T1000 (cell line): ENCODE data around the gene F7.

ENCODE experiments used
- DNase-seq: peaks from one replicate; lab custom pipeline; 2025; ENCODE audit warnings: mixed read lengths; lab: John Stamatoyannopoulos, UW

The F7 gene

DNA sequence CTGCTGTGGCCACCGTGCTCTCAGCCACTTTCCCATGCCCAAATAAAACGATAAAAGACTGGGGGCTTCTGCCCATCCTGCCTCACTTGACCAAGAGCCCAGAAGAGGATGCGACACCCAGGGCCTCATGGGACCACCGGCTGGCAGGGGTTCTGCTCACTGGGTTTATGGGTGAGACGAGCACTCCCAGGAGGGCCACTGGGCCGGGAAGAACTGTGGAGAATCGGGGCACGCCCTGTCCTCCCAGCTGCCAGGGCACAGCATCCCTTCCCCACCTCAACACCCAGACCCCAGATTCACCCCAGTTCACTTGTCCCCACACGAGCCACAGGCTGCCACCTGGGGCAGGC, 12.3 kb downstream of the F7 start:
- no peak for DNase-seq

DNA sequence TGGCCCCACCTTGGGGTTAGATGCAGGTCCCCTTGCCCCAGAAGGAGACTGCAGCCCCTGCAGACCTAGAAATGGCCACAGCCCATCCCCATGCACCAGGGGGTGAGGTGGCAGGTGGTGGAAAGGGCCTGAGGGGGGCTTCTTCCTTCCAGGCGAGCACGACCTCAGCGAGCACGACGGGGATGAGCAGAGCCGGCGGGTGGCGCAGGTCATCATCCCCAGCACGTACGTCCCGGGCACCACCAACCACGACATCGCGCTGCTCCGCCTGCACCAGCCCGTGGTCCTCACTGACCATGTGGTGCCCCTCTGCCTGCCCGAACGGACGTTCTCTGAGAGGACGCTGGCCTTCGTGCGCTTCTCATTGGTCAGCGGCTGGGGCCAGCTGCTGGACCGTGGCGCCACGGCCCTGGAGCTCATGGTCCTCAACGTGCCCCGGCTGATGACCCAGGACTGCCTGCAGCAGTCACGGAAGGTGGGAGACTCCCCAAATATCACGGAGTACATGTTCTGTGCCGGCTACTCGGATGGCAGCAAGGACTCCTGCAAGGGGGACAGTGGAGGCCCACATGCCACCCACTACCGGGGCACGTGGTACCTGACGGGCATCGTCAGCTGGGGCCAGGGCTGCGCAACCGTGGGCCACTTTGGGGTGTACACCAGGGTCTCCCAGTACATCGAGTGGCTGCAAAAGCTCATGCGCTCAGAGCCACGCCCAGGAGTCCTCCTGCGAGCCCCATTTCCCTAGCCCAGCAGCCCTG, 12.8 kb downstream of the F7 start:
- DNase-seq, result no peak

DNA sequence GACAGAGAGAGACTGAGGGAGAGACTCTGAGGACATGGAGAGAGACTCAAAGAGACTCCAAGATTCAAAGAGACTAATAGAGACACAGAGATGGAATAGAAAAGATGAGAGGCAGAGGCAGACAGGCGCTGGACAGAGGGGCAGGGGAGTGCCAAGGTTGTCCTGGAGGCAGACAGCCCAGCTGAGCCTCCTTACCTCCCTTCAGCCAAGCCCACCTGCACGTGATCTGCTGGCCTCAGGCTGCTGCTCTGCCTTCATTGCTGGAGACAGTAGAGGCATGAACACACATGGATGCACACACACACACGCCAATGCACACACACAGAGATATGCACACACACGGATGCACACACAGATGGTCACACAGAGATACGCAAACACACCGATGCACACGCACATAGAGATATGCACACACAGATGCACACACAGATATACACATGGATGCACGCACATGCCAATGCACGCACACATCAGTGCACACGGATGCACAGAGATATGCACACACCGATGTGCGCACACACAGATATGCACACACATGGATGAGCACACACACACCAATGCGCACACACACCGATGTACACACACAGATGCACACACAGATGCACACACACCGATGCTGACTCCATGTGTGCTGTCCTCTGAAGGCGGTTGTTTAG, 13.7 kb downstream of the F7 start:
- DNase-seq, result no peak

DNA sequence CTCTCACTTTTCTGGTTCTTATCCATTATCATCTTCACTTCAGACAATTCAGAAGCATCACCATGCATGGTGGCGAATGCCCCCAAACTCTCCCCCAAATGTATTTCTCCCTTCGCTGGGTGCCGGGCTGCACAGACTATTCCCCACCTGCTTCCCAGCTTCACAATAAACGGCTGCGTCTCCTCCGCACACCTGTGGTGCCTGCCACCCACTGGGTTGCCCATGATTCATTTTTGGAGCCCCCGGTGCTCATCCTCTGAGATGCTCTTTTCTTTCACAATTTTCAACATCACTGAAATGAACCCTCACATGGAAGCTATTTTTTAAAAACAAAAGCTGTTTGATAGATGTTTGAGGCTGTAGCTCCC, 14.2 kb downstream of the F7 start:
- DNase-seq, result no peak

DNA sequence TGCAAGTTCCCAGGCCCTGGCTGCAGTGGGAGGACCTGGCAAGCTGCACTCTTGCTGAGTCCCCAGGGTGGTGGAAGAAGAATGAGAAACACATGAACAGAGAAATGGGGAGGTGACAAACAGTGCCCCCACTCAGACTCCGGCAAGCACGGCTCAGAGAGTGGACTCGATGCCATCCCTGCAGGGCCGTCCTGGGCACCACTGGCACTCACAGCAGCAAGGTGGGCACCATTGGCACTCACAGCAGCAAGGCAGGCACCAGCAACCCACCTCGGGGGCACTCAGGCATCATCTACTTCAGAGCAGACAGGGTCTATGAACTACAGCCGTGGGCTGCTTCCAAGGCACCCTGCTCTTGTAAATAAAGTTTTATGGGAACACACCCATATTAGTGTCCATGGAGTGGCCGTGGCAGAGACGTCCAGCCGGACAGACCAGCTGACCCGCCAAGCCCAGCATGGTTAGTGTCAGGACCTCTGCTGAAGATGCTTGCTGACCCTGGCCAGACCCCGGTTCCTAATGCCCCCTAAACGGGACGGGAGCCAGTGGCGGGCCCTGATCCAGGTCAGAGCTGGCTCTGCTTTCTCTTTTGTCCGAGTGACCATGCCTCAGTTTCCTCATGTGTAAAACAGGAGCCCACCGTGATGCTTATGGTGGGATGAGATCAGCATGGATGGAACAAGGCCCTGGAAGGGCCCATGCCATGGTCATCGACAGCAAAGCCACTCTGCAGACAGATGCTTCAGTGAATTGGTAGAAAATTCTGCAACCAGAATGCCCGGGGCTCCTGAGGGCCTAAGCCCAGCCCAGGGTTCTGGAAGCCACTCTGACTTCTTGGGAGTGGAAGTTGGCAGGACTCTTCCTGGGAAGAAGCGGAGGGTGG, 14.9 kb downstream of the F7 start:
- DNase-seq, result no peak

DNA sequence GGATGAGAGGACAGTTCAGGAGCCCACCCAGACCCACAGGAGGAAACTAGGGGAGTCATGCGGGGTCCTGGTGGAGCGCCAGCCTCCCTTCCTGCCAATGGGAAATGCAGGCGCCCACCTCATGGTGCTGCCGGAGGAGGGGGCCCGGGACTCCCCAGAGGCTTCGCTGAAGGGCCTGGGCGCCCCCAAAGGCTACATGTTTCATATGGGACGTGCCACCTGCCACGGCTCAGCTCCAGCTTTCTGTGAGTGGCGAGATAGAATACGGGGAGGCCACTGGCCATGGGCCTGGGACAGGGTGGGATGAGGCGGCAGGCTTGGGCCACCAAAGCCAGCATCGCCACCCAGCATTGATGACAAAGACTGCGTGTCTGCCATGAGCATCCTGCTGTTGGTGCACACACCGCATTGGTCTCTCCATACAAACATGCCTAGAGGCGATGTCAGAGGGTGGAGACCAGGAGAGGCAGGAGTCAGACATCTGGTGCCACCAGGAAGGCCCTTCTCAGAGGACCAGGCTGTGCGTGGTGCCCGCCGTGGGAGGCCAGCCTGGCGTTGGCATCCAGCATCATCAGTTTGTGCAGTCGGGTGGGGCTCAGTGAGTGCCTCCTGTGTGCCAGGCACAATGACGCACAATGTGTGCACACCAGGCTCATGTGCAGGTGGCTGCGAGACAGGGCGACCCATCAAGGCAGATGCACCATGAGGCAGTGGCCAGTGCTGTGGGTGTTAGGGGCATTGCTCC, 15.8 kb downstream of the F7 start:
- DNase-seq, result no peak

DNA sequence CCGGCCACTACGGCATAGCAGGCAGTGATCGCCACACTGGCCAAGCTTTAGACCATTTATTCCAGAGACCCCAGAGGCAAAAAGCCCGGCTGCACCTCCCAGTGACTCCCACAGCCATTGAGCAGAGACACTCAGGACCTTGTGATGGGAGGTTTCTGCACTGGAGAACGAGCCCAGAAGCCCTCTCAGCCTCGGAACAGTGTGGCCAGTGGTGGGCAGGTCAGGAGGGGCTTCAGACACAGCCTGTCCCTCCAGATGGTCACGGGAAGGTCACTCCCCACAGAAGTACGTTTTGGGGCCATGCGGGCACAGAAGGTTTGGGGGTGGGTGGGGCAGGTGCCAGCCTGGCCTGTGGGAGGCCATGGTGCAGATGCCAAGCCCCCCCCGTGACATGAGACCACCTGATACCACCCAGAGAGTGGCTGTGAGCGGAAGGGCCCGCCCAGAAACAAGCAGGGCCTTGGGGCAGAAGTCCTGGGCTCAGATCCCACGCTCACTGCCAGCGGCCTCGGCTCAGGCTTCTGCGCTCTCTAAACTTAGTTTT, 16.4 kb downstream of the F7 start:
- no peak for DNase-seq

DNA sequence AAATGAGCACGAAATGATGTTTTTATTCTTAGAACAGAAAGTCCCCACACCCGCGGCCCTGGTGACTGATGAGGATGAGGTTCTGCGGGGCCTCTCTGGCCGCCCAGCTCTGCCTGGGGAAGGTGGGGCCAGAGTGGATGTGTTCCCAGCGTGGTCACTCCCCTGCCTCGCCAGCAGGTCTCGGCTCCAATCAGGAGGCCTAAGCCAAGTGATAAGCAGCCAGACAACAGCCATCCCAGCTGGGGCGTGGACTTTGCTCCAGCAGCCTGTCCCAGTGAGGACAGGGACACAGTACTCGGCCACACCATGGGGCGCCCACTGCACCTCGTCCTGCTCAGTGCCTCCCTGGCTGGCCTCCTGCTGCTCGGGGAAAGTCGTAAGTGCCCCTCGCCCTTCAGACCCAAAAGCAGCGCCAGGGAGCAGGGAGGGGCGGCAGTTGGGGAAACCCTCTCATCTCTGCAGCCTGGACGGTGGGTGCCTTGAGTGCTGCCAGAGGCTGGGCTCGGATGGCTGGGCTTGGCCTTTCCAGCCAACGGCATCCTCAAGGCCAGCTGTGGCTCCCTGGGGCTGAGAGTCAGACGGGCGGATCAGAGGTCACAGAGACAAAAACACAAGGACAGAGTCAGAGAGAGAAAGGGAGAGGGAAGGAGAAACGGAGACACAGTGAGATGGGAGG, 17.1 kb downstream of the F7 start, which contains the start of gene F10:
F10 (plus strand) TSS at position 250 of the 676 bp plus-strand sequence; CDS start at position 307, 57 bp downstream.
- DNase-seq, result no peak

DNA sequence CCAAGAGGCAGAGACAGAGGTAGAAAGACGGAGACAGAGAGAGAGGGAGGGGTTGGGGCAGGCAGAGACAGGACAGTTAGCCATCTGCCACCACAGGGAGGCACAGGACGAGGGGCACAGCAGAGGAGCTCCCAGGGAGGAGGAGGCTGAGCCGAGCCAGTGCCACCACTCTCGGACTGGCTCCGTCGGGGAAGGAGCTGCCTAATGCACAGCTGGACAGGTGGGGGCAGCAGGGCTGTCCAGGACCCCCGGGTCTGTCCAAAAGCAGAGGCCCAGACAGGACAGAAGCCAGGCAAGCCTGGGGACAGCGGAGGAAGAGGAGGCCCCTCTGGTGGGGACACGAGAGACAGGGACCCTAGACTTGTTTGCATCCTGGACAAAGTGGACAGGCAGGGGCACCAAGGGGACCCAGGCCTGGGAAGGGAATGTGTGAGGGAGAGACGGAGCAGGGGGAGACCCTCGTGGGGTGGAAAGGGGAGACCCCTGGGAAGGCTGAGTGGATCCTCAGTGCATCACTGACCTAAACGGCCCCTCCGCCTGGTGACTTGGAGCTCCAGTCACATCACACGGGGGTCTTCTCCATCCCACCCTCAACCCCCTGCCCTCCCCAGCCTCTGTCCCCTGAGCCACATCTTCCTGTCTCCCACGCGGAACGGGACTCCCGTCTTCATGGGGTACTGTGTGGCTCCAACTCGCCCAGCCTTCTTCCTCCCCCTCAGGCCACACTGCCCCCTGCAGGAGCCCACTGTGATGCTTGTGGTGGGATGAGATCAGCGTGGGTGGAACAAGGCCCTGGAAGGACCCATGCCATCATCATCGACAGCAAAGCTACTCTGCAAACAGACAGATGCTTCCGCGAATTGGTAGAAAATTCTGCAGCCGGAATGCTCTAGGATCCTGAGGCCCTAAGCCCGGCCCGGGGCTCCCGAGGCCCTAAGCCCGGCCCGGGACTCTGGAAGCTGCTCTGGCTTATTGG, 17.9 kb downstream of the F7 start:
- no peak for DNase-seq

DNA sequence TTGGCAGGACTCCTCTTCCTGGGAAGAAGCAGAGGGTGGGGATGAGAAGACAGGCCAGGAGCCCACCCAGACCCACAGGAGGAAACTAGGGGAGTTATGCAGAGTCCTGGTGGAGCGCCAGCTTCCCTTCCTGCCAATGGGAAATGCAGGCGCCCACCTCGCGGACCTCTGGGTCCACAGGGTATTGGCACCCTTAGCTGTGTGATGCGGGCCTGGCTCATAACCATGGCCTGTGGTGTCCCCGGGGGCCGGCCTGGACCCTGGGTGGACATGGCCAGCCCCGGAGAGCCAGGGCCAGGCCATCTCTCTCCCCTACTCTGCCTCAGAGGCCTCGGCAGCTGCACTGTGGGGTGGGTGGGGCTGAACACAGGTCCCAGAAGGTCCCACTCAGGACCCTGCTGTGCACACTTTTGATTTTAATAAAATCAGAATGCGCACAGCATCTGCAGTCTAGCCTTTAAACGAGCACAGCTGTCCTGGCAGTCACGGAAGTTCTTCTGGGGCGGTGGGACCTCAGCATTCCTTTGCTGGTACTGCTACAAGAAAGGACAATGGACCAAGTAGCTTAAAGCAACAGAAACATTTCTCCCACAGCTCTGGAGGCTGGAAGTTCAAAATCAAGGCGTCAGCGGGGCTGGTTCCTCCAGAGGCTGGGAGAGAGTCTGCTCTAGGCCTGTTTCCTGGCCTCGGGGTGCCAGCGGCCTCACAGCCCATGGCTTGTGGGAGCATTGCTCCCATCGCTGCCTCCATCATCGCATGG, 18.8 kb downstream of the F7 start:
- DNase-seq, result no peak

DNA sequence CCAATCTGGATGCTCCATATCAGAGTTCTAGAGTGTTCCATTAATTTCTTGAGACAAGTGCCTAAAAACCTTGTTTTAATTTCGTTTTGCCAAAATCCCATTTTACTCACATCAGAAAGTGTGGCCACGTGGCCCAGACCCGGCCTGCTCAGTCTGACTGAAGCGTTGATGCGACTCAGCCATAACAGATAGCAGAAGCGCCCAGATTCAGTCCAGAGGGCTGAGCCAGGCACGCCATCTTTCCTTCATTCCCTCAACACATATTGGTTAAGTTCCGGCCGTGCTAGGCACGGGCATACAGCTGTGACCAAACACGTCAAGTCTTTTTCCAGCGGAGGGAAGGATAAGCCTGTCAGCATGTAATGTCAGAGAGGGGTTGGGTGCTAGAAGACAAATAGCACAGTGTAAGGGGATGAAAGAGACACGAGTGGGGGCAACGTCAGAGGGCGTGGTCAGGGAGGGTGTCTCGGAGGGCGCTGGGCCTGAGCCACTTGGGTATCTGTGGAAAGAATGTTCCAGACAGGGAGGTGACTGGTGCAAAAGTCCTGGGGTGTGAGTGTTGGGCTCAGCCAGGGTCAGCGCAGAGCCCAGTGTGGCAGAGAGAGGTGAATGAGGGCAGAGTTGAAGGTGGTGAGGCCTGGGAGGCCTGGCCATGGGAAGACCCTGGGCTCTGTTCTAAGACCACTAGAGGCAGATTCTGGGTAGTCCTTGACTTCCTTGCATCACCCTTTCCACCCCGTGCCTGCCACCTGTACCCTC, 20.1 kb downstream of the F7 start:
- no peak for DNase-seq

DNA sequence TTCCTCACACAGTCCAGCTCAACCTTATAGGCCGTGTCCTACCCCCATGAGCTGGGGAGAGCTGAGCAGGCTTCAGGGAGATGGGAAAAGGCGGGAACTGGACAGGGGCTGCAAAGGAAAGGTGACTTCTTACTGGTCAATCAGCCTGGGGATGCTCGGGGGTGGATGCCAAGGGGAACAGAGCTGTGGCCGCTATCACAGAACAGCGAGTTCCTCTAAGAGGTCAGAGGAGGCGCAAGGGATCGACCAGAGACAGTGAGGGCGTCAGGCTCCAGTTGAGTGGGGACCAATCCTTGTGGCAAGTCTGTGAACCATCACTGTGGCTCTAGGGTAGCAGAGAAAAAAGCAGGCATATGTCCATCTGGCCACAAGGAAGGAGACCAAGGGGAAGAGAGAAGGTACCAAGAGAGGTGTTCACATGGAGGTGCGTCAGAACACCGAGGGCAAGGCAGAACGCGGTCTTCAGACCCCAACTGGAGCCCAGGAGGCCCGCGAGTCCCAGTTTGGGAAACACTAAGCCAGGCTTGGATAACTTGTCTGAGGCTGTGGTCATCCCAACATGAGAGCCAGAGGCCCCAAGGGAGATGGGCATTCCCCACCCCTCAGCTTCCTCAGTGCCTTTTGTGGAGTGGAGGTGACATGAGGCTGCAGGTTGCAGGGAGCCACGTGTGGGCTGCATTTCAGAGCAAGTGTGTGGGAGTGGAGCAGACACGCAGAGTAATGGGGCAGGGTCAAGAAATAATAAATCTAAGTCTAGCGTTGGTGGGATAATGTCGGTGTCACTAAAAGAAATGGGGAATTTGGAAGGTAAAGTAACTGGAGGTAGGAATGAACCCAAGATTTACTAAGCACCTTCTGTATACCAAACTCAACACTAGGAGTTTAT, 20.9 kb downstream of the F7 start:
- no peak for DNase-seq

DNA sequence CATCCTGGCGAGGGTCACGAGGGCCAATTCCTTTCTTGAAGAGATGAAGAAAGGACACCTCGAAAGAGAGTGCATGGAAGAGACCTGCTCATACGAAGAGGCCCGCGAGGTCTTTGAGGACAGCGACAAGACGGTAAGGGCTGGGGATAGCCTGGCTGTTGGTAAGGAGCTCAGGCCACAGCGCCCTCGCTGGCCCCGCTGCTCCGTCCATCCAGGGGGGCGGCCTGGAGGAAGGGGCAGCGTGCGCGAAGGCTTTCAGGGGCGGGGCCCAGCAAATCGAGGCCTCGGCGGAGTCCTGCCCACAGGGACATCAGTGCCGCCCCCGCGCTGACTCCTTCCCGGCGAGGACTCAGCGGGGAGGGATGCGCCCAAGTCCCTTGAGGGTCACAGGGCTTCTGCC, 23.9 kb downstream of the F7 start:
- DNase-seq, result no peak

DNA sequence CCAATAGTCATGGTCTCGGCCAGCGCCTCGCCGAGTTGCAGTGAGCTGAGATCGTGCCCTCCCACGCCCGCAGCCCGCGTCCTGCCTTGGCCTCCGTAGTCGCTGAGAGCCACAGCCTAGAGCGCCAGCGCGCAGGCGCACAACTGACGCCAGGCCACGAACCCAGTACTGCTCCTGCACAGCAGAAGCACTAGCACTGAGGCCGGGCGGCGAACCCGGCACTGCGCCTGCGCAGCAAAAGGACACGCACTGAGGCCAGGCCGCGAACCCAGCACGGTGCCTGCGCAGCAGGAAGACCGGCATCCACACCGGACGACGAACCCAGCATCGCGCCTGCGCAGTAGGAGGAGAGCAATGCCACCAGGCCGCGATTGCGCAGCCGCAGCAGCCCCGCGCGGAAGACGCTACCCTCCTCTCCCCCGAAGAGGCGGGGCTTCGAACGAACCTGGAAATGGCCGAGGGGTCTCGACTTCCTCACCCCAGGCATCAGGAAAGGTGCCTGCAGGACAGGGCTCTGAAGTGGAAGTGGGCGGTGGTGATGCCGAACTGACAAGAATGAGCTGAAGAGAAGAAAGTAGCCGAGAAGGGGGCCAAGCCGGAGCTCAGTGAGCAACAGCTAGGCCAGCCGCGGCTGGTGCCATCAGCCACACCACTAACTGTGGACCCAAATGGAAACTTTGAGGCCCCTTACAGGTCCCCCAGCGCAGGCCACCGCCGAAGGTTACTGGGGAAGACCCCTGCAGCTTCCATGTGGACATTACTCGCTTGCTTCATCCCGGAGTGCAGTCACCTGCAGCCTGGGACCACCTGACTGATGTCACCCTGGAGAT, 24.5 kb downstream of the F7 start:
- no peak for DNase-seq

DNA sequence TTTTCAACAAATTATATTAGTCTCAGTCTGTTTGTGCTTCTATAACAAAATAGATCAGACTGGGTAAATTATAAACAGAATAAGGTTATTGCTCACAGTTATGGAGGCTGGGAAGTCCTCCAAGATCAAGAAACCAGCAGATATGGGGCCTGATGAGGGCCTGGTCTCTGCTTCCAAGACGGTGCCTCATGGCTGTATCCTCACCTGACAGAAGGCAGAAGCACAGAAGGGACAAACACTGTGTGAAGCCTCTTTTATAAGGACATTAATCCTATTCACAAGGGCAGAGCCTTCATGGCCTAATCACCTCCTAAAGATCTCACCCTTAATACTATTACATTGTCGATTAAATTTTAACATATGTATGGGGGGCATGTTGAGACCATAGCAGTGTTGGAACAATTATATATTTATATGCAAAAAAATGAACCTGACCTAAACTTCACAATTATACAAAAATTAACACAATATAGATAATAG, 29.7 kb downstream of the F7 start:
- no peak for DNase-seq

DNA sequence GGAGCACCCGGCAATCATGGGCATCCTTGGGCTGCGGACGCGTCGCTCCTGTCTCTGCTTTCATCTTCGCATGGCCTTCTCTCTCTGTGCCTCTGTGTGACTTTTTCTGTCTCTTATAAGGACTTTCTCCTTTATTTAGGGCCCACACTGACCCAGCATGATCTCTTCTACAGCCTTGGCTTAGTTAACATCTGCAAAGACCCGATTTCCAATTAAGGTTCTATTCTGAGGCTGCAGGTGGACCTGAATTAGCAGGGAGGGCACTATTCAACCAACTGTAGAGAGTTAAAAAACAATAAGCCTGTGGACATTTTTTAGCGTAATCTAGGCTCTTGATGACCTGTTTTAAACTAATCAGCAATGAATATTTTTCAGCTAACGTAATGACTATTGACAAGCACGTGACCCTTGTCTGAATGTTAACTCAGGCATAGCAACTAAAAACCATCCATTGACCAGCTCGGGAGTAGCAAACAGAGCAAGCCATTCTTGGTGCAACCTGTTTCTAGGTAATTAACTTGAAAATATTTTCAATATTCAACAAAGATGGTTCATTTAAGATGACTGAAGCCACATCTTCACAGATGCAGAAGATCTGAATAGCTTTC, 32.2 kb downstream of the F7 start:
- DNase-seq, result no peak
